Ovary (tissue), 3 donors: ENCODE measurements around the gene TP73.

ENCODE experiments used
- CTCF ChIP-seq, 3 donors: fragments of 450-650 bp in 2 of 3; fragments of 200-600 bp in 1 of 3; IDR thresholded peaks; one replicate each; pipeline versions ENCODE4 v1.5.1 to v1.8.0; 2016 to 2022; ENCODE audit warnings: antibody characterized with exemption in 3 of 3, mild to moderate bottlenecking in 1 of 3
- POLR2A ChIP-seq: fragments of 450-650 bp; IDR thresholded peaks from one replicate; pipeline ENCODE4 v1.6.1; 2017; ENCODE audit warnings: antibody characterized with exemption, mild to moderate bottlenecking, moderate library complexity
- donor health status: DM: no; HTN: no; CAD: no.

DNA sequence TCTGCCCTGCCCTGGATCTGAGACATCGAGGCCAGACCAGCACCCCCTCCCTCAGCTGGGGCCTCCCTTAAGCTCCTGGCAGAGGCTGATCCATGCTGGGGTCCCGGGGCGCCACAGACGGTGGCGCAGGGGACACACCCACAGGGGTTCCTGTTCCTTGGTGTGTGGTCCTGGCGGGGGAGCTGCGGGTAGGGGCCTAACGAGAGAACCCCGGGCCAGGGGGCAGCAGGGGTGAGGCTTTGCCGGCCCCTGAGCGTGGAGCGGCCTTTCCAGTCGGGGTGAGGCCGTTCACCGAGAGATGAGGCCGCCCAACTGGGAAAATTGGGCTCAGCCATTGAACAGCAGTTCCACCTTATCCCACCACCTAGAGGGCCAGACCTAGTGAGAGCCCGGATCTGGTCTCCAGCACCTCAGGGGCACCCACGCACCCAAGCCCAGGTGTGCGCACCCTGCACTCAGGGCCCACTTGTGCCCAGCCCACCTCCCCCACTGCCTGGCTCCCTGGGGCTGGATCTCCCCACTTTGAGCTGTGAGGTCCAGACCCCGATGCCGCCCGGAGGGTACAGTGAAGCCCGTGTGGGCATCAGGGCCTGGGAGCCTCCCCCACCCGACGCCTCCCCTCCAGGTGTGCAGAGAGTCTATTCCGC, 54.5 kb downstream of the TP73 start:
- TF ChIP-seq POLR2A (no peak), CTCF (IDR thresholded peaks at IDR 0.05) (no peak)
